ENCODE results near the gene HORMAD1. TPM values are rescaled to one million over a fixed set of nuclear protein-coding genes. Genes with fewer than 3 reads are reported as not detected.

The HORMAD1 gene
- total RNA-seq, 1 donor from 2014 or later = 1.2 TPM

GRCh38 chr1:150650193-150650592 is 70.5 kb downstream of the HORMAD1 start:
- H3K27ac ChIP-seq = no peak overlapping the region
- H3K9me3 ChIP-seq = no peaks in the 10 kb centered on the region
- intact Hi-C loops (cut with DNase I) = no loop called here
- H3K4me1 ChIP-seq = no peaks in the 10 kb centered on the region
- H3K27me3 ChIP-seq = no peaks in the 10 kb centered on the region
- H3K4me3 ChIP-seq = no peak overlapping the region
- DNase-seq (ENCODE audit: extremely low spot score in 2 of 2) = no peak
- H3K36me3 ChIP-seq = peaks cover 5 to 39% of the 10 kb centered on the region in 2 donors
- TF ChIP-seq POLR2AphosphoS5 (IDR thresholded peaks at IDR 0.05; ENCODE audit: insufficient read depth in 1 of 2, low read depth in 1 of 2) = no peak

DNA sequence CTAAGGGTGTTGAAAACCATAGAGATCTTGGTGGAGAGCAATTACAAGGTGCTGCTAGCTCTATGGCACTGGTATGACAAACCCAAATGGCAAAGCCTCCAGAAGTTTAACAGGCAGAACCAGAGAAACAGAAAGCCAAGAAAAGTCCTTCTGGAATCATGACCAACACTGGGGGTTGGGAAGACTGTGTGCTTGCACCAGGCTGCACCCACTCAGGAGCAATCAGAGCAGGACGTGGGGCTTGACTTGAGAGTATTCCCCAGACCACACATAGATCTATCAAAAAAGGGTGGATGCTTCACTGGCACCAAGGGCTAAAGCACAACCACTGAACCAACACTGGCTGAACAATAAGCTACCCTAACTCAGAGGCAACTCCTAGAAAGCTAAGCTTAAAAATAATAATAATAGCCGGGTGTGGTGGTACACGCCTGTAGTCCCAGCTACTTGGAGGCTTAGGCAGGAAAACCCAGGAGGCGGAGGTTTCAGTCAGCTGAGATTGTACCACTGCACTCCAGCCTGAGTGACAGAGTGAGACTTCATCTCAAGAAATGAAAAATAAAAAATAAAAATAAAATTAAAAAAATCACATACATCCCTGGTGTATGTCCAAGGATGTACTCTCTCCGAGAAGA is 71.1 kb downstream of the HORMAD1 start:
- DNase-seq (ENCODE audit: extremely low spot score in 2 of 2) = no peak
- Histone ChIP-seq H3K27ac (no peak overlapping the region), H3K9me3 (no peaks in the 10 kb centered on the region), H3K36me3 (peaks cover 5 to 43% of the 10 kb centered on the region in 2 donors), H3K4me1 (no peaks in the 10 kb centered on the region), H3K27me3 (no peaks in the 10 kb centered on the region), H3K4me3 (no peak overlapping the region)
- intact Hi-C loops (cut with DNase I) = loop anchor here (10.0 kb wide), 1 partner anchor 895 kb away; the partner anchor contains the start of gene TUFT1
- TF ChIP-seq POLR2AphosphoS5 (IDR thresholded peaks at IDR 0.05; ENCODE audit: insufficient read depth in 1 of 2, low read depth in 1 of 2) (no peak), POLR2A (IDR thresholded peaks at IDR 0.05) (no peak)
- TF ChIP-seq, protein P1, sequence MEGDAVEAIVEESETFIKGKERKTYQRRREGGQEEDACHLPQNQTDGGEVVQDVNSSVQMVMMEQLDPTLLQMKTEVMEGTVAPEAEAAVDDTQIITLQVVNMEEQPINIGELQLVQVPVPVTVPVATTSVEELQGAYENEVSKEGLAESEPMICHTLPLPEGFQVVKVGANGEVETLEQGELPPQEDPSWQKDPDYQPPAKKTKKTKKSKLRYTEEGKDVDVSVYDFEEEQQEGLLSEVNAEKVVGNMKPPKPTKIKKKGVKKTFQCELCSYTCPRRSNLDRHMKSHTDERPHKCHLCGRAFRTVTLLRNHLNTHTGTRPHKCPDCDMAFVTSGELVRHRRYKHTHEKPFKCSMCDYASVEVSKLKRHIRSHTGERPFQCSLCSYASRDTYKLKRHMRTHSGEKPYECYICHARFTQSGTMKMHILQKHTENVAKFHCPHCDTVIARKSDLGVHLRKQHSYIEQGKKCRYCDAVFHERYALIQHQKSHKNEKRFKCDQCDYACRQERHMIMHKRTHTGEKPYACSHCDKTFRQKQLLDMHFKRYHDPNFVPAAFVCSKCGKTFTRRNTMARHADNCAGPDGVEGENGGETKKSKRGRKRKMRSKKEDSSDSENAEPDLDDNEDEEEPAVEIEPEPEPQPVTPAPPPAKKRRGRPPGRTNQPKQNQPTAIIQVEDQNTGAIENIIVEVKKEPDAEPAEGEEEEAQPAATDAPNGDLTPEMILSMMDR (IDR thresholded peaks at IDR 0.05) = no peak

Small RNA genes lying within 50 kb of the gene (small RNA-seq; reads per million reads assigned to genes)
- gene RNU6-1042P = not detected

Other genes with a start within 250 kb of the HORMAD1 start
- 17.4 TPM for gene TARS2, start 233.5 kb downstream of the HORMAD1 start, total RNA-seq
- 130 TPM for gene ECM1, start 212.8 kb downstream of the HORMAD1 start, total RNA-seq
- gene FALEC, start 205.1 kb downstream of the HORMAD1 start, total RNA-seq = not detected
- gene ADAMTSL4, start 171.5 kb downstream of the HORMAD1 start, total RNA-seq = 64.6 TPM
- 181 TPM for gene MCL1, start 141.3 kb downstream of the HORMAD1 start, total RNA-seq
- gene ENSA, start 91.3 kb downstream of the HORMAD1 start, total RNA-seq = 117 TPM
- gene GOLPH3L, start 23.7 kb downstream of the HORMAD1 start, total RNA-seq = 21.9 TPM
- 34.1 TPM for gene CTSS, start 44.9 kb upstream of the HORMAD1 start, total RNA-seq
- gene CTSK, start 87.4 kb upstream of the HORMAD1 start, total RNA-seq = 67.3 TPM
- gene ARNT, start 155.7 kb upstream of the HORMAD1 start, total RNA-seq = 71.5 TPM
- not detected for gene CTXND2, start 166.2 kb upstream of the HORMAD1 start, total RNA-seq
- 51.1 TPM for gene SETDB1, start 205.5 kb upstream of the HORMAD1 start, total RNA-seq

Data from vagina (tissue), 2 donors.